Measurements from ENCODE around the gene ANKMY1.
A peak's percentile ranks its signal among the peaks of the same experiment; 100 is the strongest.
"Not testable (repeated sequence)": the region's sequence is repeated elsewhere in the genome, so short reads cannot be mapped to it uniquely, and the experiment has no call there.

Gene ANKMY1

DNA sequence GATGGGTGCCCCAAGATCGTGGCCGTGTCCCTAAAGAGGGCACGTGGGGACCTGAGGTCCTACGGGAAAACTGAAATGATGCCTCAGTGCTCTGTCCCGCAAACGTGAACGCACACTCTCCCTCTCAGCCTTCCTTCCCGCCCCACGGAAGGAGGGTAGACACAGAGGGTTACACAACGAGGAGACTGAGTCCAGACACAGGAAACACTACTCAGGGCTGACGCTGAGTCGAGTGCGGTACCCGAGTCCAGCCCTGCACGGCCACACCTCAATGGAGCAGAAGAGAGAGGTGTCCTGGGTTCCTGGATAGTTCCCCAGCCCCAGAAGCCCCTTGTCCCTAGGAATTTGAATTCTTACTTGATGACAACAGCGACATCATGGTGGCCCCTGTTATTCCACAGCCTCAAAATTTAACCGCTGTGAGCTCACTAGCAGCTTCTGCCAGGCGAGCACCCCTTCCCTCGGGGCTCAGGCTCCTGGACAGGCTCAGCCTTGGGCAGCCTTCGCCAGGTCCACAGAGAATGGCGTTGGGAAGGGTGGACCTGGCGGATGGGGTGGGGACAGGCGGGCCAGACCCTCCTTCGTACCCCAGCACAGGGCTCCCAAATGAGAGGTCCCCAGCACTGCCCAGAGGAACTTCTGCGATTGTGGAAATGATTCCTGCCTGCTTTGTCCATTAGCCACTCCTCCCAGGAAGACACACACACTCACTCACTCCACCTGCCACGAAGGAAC is 9.5 kb upstream of the ANKMY1 start:
- DNase-seq = no peak

DNA sequence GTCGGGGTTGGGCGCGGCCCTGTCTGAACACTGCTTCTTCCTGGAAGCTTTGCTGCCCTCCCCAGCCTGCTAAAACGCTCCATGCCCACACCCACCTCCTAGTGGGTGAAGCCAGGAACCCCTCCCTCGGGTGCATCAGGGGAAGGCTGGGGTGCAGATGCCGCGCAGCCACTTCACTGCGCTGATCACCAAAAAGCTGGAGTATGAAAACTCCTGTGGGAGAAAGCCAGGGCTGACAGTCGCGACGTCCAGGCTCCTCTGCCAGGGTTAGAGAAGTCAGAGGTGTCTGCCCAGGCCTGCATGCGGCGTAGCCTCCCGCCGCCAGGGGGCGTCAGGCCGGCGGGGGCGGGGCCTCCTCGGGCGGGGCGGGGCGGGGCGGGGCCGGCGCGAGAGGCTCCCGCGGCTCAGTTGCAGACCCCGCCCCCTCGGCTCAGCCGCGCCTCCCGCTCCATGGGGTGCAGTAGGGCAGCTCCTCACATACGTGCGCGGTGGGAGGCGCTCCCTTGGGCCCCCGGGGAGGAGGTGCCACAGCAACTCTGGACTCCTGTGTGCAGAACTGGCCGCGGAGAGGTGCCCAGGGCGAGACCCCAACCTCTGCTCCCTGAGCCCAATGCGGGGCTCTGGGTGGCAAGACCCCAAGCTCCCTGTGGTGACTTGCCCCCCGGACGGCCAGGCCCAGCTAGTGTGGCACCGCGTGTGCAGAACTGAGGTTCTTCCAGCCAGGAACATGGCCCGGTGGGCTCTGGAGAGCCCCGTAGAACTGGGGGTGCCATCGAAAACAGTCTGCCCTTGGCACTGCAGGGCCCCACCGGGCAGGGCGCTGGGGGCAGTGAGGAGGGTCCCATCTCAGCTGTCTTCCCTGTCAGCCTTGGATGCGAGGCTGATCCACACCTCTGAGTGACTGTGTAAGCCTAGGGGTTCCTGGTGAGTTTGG is 8.7 kb upstream of the ANKMY1 start:
- DNase-seq = peak; percentile 60

DNA sequence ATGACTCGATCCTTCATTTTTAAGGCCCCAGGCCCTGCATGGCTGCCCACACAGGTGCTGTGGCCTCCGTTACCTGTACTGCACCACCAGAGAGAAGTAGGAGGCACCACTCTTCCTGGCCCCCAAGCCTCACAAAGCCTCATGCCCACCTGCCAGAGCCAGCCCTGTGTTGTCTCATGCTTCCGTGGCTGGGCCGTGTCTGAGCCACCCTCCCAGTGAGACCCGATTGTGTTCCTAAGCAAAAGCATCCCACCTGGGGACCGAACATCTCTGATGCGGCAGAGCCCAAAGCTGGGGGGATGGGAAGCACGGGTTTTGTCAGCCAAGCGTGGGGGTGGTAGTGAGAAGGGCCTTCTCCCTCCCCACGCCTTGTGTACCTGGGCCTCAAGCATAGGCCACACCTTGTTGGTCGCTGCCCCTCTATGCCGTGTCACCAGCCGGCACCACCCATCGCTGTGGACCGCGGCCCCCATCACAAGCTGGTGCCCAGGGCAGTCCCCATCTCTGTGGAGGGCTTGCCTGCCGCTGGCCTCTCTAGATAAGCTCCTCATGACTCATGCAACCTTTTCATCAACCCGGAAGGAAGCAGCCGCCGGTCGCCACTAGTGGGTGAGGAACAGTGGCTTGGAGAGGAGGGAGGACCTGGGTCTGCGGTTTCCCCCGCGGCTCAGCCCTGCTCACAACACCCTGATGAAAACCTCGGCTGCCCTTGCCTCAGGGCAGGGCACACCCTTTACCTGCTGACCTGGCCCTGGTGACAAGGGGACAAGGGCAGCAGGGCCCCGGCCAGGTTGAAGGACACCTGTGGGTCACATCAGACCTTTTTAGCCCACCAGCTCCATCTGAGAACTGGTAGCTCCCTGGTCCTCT is 7.8 kb upstream of the ANKMY1 start:
- DNase-seq = no peak

DNA sequence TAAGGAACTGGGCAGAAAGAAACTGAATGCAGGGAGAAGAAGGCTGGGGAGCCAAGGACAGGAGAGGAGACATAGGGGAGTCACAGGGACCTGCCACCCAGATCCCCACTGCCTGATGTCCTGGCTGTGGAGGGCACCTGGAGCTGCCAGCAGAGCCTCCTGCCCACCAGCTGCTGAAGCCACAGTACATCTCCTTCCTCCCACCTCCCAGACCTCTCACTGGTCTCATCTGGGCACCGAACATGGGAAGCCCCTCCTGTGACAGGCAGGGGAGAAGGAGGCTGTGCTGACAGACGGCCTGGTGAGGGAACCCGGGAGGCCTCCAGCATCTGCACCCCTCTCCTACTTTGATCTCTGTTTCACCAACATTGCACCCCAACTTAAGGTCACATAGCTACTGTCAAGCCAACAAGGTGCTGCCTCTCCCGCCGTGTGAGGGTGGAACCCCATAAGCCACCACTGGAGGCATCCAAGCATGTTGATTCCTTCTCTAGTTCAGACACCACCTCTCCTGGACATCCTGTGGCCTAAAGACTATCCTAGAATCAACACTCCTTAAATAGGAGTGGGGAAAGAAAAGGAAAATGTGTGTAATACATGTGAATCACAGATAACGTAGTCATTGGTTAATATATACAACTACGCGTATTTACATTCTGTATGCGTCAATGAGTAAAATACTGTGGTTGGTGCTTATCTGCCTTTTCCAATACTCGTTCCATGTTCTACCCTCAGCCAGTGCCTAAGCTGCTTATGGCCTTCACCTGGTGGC is 7.0 kb upstream of the ANKMY1 start:
- no peak for DNase-seq

DNA sequence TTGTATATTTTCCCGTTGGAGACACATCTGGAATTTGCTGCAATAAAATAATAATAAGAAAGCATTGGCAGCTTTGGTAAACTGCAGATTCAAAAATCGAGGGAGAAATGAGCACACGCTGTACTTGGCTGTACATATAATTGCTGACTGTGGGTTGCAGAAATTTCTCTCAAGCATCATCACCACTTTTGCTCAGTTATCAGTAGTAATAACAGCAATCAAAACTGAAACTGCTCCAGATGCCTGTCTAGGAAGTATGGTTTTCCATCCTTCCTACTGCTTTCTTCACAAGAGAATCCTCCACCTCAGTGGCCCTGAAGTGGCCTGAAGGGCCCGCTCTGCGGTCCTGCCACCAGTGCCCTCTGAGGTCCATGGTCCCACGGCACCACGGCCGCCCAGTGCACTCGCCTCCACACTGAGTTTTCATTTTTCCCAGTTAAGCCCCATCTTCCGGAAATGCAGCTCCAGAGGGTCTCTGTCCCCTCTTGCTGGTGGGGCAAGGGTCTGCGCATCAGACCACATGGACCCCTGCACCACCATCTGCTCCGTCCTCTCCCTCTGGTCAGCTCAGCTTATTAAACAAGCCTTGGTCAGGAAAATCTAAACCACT is 6.3 kb upstream of the ANKMY1 start:
- DNase-seq = no peak

DNA sequence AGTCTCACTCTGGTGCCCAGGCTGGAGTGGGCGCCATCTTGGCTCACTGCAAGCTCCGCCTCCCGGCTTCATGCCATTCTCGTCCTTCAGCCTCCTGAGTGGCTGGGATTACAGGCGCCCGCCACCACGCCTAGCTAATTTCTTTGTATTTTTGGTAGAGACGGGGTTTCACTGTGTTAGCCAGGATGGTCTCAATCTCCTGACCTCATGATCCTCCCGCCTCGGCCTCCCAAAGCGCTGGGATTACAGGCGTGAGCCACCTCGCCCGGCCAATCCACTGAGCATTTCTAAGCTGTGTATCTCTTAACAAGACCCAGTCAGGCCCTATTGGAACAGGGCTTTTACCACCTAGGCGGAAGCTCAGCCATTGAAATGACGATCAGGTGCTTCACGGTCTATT is 5.4 kb upstream of the ANKMY1 start:
- DNase-seq = not testable (repeated sequence)

DNA sequence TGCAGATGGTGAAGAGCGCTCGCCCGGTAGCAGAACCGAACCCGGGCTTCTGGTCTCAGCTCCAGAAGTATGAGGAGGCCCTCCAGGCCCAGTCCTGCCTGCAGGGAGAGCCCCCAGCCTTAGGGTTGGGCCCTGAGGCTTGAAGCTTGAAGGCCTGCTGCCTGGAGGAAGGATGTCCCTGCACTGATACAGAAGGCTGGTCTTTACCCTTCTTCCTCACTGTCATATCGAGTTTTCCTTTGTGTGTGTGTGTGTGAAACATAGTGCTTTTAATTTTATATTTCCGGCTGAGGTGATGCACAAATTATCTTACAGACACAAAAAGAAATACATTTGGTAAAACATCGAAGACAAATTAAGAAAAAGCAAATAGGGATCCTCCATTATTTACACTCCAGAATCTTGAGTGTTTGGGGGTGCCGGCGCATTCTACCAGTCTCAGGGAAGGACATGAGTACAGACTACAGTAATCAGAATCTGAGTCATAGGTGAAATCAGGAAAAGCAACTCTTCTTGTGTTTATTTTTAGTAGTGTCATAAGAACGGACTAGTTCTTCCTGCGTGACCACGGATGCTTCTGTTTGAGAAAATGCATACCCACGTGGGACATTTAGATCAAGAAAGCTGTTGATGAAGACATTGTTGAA is 3.7 kb upstream of the ANKMY1 start:
- DNase-seq = no peak

DNA sequence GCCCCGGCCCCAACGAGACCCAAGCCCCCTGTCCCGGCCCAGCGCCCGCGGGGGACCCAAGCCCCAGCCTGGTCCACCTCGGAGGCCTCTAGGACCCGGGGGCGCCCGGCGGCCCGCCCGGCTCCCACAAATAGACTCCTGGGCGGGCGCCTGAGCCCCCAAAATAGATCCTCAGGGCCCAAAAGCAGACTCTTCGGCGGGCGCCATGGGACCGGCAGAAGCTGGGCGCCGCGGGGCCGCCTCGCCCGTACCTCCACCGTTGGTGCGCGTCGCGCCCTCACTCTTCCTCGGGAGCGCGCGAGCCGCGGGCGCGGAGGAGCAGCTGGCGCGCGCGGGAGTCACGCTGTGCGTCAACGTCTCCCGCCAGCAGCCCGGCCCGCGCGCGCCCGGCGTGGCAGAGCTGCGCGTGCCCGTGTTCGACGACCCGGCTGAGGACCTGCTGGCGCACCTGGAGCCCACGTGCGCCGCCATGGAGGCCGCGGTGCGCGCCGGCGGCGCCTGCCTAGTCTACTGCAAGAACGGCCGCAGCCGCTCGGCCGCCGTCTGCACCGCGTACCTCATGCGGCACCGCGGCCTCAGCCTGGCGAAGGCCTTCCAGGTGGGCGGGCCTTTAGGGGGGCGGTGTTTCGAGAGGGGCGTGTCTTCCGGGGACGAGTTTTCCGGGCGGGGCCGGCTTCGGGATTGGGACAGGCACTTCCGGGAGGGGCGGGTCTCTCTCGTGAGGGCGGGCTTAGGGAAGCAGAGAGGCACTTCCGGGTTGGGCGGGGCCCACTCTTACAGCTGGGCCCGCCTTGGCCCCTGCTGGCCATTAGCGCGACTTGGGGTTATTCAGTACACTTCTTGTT is 2.9 kb upstream of the ANKMY1 start:
- DNase-seq = peak; percentile 94

DNA sequence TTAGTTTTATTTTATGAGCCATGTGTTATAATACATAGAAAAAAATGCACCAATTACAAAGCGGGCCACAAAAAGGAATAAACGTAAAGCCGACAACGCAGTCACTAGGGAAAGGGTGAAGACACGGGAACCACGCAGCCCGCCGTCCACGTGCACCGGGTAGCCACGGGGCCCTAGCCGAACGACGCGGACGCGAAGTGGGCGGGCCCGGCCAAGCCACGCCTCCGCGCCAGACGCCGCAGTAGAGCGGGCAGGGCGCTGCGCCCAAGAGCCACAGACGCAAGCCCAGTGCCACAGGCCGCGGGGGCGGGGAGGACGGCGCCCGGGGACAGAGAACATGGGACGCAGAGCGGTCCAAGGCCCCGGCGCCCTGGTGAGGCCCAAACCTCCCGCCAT is 2.3 kb upstream of the ANKMY1 start, which contains the start of gene DUSP28:
Gene DUSP28 (plus strand): TSS at position 274 of the 396 bp plus-strand sequence. CDS start 328 bp downstream, outside the sequence.
- peak; percentile 66 for DNase-seq

DNA sequence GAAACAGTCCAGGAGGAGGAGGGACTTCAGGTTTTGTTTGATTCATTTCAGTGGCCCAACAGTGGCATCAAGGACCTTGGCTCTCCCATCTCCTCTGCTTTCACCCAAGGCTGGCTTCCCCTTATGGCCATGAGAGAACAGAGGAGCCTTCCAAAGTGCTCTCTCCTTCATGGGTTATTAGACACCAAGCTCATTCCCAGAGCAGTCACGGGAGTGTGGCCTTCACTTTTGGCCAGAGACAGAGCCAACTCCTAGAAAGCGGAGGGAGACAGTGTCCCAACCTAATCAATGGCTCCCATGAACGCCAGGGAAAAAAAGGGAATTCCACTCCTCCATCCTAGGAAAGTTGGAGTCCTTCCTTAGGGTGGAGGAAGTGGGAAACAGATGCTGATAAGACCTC is 1.5 kb upstream of the ANKMY1 start:
- DNase-seq = no peak

DNA sequence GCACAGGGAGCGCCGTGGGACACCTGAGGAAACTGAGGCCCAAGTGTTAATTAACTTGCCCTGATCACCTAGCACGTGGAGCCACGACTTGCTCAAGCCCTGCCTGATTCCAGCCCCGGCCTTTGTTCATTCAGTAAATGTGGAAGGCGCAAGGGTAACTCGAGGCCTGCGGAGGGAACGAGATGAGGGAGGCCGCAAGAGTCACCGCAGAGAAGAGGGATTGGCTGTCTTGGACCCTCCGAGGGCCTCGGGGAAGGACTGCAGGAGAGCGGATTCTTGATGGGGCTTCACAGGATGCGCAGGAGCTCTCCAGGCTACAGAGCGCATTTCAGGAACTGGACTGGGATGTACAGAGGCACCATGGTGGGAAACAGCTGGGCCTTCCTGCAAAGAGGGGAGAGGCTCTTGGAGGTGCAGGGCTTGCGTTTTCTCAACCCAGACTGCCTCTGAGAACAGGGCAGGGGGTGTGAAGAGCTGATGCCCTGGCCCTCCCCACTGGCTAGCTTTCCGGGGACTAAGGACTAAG is 511 bp upstream of the ANKMY1 start:
- DNase-seq = no peak

DNA sequence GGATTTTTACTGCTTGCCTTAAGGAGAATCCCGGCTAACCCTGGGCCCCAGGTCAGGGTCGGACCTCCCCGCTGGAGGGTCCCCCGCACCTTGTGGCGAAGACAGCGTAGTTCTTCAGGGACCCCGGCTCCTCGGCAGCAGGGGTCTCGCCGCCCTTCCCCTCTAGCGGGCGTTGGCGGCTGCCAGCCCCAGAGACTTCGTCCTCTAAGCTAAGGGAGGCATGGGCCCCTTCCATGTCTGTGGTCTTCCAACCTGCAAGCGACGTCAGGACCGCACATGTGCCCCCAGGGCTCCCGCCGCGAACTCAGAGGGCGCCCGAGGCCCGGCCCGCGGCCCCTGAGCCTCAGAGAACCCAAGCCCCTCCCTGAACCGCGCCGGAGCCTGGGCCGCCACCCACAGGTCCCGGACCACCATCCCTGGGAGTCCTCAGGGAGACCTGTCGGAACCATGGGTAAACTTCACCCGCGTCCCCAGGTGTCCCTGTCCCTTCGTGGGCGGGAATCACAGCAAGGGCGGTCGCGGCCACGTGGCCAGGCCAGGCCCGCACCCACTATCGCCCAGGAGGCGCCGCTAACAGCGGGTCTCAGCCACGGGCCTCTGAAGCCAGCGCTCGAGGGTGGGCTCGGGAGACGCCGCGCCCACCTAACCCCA is 562 bp downstream of the ANKMY1 start:
- no peak for DNase-seq

DNA sequence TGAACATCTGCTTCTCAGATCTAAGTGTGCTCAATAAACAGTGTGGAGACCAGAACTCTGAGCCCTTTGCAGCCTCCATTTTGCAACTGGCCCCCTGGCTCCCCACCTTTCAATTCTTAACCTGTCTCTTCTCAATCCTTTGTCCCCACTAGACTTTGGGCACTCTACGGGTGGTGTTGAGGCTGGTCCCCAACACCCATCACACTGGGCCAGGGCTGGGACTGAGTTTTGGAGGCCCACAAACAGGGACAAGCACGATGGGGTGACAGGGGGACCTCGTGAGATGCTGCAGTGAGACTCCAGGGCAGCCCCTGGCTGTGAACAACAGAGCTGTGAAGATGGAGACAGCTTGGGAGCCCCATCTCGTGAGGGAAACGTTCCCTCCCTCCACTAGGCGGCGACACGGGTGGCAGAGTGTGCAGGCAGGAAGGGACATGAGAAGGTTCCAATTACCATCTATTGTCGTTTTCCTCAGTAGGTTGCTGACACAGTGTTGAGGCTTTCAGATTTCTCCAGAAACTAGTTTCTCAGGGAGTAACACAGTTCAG is 1.2 kb downstream of the ANKMY1 start:
- no peak for DNase-seq

DNA sequence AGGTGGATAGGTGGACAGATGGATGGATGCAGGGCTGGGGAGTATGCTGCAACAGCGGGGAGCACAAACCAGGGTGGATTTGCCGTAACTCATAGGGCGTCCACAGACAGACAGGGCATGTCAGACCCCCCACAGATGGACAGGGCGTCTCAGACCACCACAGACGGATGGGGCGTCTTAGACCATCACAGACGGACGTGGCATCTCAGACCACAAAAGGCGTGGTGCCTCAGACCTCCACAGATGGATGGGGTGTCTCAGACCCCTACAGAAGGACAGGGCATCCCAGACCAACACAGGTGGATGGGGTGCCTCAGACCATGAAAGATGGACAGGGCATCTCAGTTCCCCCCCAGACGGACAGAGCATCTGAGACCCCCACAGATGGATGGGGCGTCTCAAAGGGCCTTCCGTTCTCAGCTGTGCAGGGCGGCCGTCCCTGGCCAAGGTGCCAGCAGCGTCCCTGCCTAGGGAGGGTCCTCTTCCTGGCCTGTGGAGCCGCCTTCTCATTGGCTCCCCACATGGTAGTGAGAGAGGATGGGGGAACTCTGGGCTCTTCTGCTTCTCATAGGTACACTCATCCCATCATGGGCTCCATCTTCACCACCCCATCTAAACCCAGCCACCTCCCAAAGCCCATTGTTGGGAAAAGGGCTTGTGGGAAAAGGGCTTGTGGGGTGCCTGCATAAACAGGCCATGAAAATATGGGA is 2.1 kb downstream of the ANKMY1 start:
- DNase-seq = no peak

DNA sequence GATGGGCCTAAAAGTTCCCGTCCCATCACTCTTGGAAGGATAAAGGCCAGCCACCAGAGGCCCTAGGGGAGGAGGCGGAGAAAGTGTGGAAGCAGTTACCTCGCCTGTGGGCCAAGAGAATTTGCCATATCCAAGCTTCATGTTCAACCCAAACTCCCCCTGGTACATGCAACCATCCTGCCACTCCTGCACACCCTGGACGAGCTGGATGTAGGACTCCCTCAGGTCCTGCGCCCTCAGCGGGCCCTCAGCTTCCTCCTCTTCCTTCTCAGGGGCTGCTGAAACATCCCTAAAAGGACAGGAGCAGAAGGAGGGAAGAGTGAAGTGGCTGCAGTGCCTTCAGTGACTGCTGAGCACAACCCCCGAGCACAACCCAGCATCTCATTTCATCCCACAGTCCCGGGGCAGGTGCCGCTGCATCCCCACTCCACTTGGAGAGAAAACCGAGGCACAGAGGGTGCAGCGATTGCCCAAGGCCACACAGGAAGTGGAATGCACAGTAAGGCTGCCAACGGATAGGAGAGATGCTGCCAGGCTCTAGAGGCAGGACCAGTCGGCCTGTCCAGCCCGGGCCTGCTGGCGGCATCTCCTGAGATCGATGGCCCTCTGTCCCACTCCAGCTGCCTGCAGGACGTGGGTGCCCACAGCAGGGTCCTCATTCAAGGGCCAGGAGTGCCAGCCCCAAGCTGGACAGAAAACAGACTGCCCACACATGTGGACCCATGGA is 2.9 kb downstream of the ANKMY1 start:
- DNase-seq = no peak

DNA sequence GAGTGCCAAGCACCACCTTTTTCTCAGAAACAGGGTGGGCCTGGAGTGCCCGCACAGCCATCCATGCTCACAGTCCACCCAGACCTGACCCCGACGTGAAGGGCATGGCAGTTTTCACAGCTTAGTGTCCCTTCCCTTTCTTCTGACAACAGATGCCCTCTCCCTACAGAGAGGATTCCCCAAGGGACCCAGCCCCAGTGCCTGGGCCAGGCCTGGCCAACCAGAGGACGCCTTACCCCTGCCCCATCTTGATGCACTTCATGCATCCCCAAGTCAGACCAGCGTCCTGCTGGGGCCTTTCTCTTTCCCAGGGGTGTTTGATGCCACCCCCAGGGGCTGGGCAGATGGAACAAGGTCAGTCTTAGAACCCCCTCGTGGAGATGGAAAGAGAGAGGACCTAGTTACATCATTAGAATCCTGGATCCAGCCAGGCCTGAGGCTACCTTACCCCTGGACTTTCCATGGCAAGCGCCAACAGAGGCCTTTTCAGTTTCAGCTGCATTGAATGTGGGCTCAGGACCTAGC is 3.8 kb downstream of the ANKMY1 start:
- no peak for DNase-seq

DNA sequence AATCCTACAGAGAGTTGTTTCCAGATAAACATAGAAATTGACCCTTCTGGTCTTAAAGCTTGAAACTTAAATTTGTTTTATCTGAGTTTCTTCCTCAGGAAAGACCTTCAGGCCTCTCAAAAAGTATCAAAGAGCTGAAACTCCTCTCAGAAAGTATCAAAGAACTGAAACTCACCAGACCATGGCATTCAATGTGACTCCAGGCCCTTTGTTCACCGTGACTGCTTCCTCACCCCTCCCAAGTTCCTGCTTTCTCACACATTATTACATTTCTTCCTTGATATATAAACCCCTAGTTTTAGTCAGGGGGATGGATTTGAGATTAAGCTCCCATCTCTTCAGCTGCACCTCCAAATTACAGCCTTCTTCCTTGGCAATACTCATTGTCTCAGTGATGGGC is 6.0 kb downstream of the ANKMY1 start:
- DNase-seq = no peak

DNA sequence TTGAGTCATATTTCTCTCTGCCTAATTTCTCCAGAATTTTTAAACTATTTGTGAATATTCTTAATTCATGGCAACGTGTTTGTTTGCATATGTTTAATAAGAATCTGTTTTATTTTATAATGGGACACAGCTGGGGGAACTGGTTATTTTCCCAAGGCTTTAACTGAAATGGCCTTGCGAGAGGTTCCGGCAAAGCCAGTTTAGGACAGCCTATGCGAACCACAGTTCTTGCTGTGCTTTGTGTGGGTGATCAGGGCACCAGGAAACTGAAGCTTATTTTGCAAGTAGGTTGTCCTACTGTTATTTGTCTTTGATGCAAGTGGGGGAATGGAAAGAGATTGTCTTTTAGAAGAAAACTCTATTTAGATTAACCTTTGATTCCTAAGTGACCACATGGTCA is 6.5 kb downstream of the ANKMY1 start:
- DNase-seq = no peak
